ENCODE results near the gene LRRC71.
"Not testable (repeated sequence)": the region's sequence is repeated elsewhere in the genome, so short reads cannot be mapped to it uniquely, and the experiment has no call there.

LRRC71 gene

DNA sequence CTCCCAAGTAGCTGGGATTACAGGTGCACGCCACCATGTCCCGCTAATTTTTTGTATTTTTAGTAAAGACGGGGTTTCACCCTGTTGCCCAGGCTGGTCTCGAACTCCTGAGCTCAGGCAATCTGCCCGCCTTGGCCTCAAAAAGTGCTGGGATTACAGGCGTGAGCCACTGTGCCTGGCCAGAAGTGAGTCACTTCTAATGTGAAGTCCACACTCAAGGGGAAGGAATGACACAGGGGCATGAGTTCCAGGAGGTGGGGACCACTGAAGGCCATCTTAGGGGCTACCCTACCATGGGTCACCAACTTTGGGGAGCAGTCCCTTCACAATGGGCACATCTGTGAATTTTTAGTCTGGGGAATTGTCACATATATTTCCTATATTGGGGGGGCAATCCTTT is 6.3 kb downstream of the LRRC71 start:
- DNase-seq (ENCODE audit: low read depth in 1 of 2, low spot score in 1 of 2), result not testable (repeated sequence)

GRCh38 chr1:156927215-156928042 is 7.0 kb downstream of the LRRC71 start:
- peak; percentile 49 to 52 for DNase-seq (ENCODE audit: low read depth in 1 of 2, low spot score in 1 of 2)

GRCh38 chr1:156928043-156928602 is 7.7 kb downstream of the LRRC71 start:
- DNase-seq (ENCODE audit: low read depth in 1 of 2, low spot score in 1 of 2), result no peak

DNA sequence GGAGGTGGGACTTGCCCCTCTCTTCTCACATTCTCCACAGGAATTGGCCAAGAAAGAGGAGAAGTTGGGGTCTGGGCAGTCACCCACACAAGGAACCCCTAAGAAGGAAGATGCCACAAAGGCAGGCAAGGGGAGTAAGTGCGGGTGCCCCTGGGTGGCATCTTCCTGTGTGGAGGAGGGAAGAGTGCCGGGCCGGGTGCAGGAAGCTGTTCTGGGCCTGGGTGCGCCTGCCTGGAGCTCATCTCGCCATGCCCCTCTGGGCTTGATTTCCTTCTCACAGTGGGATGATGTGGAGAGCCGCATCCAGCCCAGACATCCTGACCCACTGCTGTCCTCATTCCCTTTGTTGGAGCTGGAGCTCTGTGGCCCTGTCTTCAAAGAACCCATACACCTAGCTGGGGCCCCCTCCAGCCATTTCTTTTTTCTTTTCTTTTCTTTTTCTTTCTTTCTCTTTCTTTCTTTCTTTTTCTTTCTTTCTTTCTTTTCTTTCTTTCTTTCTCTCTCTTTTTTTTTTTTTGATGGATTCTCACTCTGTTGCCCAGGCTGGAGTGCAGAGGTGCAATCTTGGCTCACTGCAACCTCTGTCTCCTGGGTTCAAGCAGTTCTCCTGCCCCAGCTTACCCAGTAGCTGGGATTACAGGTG is 9.3 kb downstream of the LRRC71 start:
- no peak for DNase-seq (ENCODE audit: low read depth in 1 of 2, low spot score in 1 of 2)

DNA sequence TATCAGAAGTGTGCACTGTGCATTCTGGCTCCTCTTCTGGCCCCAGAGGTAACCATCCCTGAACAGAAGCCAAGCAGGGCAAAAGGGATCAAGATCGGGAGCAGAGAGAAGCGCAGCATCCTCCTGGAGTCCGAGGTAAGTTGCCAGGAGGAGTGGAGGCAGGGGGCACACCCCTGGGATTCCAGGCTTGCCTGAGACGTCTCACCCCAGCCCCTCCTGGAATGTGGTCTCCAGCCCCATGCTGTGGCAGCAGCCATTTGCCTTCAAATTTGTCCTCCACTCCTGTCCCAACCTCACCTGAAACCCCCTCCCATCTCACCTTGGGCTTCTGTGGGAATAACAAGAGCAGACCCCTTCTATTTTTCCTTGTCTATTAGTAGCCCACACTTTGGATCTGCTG is 10.1 kb downstream of the LRRC71 start:
- DNase-seq (ENCODE audit: low read depth in 1 of 2, low spot score in 1 of 2), result no peak

DNA sequence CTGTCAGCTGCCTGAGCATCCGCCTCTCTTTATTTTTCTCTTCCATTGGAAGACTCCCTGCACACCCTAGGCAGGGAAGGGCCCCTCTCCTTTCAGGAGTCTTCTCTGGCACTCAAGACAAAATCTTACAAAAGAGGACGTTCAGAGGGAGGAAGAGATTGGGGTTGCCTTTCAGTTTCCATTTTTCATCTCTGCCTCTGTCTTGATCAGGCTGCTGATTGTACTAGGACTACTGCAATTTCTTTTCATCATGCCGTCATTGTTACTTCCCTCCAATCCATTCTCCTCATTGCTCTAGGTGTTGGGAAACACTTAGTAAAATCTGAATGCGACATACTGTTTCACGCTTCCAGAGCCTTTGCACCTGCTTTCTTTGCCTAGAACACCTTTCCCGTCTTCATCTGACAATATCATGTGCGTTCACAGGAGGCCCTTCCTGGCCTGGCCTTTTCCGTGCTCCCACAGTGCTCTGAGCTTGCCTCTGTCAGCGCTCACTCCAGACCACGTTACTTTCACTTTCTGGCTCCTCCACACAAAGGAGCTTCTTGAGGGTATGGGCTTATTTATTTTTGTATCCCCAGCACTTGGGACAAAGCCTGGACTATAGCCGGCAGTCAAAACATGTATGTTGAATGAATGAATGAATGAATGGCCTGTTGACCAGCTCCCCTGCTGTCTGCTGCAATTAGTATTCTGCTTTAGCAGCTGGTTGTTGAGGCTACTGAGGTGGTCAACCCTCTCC is 10.9 kb downstream of the LRRC71 start:
- no peak for DNase-seq (ENCODE audit: low read depth in 1 of 2, low spot score in 1 of 2)

GRCh38 chr1:156931974-156932710 is 11.7 kb downstream of the LRRC71 start:
- DNase-seq (ENCODE audit: low read depth in 1 of 2, low spot score in 1 of 2), result no peak

DNA sequence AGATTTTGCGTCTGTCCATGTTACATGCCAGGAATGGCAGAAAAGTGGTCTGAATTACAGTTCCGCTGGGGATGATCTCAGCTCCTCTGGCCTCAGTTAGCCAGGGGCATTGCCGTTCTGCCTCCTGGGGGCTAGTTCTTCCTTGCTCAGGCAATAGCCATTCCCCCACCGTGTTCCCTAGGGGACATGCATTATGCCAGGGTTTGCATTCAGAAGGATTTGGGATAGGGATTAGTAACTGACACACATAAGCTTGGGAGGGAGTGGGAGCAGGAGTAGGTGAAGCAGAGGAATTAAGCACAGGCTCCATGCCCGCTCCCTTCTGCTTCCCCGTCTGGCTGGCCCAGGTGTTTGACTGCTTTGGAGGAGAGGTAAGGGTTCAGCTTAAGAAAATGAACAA is 12.7 kb downstream of the LRRC71 start:
- DNase-seq (ENCODE audit: low read depth in 1 of 2, low spot score in 1 of 2), result no peak

GRCh38 chr1:156935505-156936128 is 15.2 kb downstream of the LRRC71 start:
- DNase-seq (ENCODE audit: low read depth in 1 of 2, low spot score in 1 of 2), result no peak

DNA sequence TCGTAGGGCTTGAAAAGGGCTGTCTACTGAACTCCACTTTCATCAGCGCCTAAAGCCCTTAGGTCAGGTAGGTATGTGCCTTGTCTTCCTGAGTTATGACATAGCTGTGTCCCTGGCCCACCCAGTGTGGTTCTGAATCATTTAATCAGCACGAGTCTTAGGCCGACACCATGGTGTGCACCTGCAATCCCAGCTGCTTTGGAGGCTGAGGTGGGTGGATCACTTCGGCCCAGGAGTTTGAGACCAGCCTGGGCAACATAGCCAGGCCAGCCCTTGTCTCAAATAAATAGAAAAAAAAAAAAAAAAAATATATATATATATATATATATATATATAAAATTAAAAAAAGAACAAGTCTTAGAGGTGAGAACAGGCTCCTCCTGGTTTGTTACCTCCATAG is 15.8 kb downstream of the LRRC71 start:
- no peak for DNase-seq (ENCODE audit: low read depth in 1 of 2, low spot score in 1 of 2)

- no peak for DNase-seq (ENCODE audit: low read depth in 1 of 2, low spot score in 1 of 2)
These were observed 16.3 kb downstream of the LRRC71 start for GRCh38 chr1:156936721-156937220.

DNA sequence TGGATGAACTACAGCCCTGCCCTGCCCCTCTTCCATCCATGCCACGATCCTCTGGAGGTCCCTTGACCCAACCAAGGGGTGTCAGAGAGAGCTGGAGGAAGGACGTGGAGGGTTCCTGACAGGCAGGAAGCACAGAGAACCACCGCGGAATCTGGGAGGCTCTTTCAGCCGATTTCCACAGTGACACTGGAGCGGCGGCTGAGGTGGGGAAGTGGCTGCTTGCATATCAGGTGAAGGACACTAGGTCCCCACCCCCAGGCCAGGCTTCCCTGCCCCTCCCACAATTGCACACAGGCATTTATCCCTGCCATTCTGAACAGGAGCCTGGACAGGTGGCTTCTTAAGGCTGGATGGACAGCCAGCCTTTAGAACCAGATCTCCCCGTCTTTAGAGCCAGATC is 17.5 kb downstream of the LRRC71 start:
- DNase-seq (ENCODE audit: low read depth in 1 of 2, low spot score in 1 of 2), result no peak

GRCh38 chr1:156938813-156939212 is 18.4 kb downstream of the LRRC71 start:
- no peak for DNase-seq (ENCODE audit: low read depth in 1 of 2, low spot score in 1 of 2)

- no peak for DNase-seq (ENCODE audit: low read depth in 1 of 2, low spot score in 1 of 2)
These were observed 19.4 kb downstream of the LRRC71 start for GRCh38 chr1:156939786-156940334.

DNA sequence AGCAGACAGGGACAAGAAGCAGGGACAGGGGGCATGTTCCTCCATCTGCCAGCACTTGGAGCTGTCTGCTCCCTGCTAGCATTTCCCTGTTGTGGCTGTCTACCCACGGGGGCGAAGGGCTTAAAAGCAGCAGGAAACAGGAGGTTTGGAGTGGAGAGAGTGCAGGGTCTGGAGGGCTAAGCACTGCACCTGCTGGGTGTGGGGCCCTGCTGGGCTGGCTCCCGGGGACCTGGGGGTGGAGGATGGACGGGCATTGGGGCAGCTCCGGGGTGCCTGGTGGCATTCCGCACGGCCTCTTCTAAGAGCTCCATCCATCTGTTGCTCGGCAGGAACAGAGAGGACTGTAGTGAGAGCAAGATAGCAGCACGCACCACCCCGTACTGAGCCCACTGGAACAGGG is 21.2 kb downstream of the LRRC71 start:
- DNase-seq (ENCODE audit: low read depth in 1 of 2, low spot score in 1 of 2), result no peak

DNA sequence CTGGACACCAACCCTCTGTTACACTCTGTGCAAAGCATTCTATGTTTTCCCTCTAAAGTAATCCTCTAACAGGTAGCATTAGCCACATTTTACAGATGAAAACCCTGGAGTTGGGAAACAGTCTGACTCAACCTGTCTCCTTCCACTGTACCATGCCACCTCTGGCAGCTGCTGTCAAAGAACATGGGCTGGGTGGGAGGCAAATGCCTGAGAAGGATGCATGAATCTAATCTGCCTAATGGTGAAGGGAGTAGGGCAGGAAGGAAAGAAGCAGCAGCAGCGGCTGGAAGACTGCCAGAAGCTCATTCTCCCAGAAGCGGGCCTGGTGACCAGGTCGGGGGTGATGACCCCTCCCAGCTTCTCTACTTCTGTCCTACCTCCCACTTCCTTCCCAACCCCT is 21.7 kb downstream of the LRRC71 start:
- DNase-seq (ENCODE audit: low read depth in 1 of 2, low spot score in 1 of 2), result no peak

DNA sequence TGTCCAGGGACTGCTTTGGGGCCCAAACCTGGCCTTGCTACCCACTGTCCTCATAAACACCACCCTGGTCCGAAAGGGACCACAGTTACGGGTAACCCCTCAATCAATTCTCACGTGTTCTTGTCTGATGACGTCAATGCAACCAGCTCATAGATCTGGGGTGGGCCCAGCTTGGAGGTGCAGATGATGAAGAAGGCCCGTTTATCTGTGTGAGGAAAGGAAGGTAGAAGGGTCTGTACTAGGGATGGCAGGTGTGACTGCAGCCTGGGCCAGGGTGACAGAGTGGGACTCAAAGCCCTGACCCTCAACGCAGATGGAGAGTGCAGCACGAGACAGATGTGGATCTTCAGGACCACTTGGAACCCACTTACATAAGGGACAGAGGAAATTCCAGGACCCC is 22.1 kb downstream of the LRRC71 start:
- DNase-seq (ENCODE audit: low read depth in 1 of 2, low spot score in 1 of 2), result no peak

DNA sequence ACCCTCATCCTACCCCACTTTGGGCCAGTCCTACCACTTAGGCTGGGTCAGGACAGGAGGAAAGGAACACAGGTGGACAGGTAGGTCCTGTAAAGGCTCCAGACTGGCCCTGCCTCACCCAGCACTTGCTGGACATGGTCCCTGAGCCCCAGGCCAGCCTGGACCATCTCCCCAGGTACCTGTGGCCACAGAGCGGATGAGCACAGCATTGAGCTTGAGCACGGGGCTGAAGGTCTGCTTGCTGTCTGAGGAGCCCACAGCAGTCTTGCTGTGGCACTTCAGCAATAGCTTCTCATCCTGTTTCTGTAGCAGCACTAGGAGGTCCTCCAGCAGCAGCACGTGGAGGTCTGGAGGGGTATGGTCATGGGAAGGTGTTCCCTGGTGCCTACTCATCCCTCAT is 23.3 kb downstream of the LRRC71 start:
- no peak for DNase-seq (ENCODE audit: low read depth in 1 of 2, low spot score in 1 of 2)

DNA sequence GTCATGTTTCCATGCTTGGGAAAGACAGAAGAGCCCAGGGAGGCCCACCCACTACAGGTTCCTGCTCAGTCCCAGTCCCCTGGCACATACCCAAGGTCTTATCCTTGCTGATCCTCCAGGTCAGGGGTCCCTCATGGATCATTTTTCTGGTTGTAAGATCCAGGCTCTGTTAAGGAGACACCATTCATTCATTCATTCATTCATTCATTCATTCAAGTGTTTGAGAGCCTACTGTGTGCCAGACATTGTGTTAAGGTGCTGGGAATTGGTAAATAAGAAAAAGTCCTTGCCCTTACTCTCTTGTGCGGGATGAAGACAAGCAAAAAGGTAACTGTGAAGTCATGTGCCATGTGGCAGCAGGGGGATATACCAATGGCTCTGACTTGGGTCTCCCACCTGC is 23.8 kb downstream of the LRRC71 start:
- DNase-seq (ENCODE audit: low read depth in 1 of 2, low spot score in 1 of 2), result no peak

DNA sequence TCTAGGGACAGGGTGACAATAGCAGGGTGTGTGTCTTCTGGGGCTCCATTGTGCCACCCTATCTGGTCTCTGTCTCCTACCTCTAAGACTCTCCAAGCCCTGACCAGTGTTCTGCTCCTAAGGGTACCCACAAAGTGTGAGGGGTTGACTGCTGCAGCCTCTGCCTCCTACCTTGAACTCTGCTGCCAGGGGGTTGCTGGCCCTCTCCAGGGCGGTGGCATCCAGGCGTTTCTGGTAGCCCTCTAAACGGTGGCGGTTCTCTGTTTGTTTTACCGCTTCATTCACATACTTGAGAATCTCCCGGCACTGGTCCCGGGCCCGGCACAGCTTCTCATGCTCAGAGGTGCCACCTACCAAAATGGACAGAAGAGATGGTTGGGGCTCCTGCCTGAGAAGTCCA is 24.4 kb downstream of the LRRC71 start:
- DNase-seq (ENCODE audit: low read depth in 1 of 2, low spot score in 1 of 2), result no peak

Measured in activated CD4-positive, alpha-beta T cell treated with anti-CD3 and anti-CD28 coated beads, Interleukin-2, amount 50 U/mL, for 24 hours (primary cell).